H9 (cell line): ENCODE results near the gene C2orf66. TPM values are rescaled to one million over a fixed set of nuclear protein-coding genes. Genes with fewer than 3 reads are reported as not detected.

ENCODE experiments used
- DNase-seq: peaks from one replicate; pipeline ENCODE4 v3.0.0-alpha.2; 2017
- H2AFZ ChIP-seq: one replicate; pipeline ENCODE4 v1.6.1; 2013; ENCODE audit warnings: mild to moderate bottlenecking, low read length, control low read depth, moderate library complexity
- H2AK5ac ChIP-seq: 2 replicates; pipeline ENCODE4 v1.6.1; 2013; ENCODE audit warnings: low read length, control low read depth, mixed read lengths; ENCODE audit not compliant: insufficient read length
- H2BK120ac ChIP-seq: one replicate; pipeline ENCODE4 v1.6.1; 2013; ENCODE audit warnings: low read depth, mild to moderate bottlenecking, low read length, control low read depth, inconsistent platforms; ENCODE audit not compliant: poor library complexity, severe bottlenecking
- H2BK12ac ChIP-seq: 2 replicates; pipeline ENCODE4 v1.6.1; 2013; ENCODE audit warnings: low read length, control low read depth, mixed read lengths, low read depth; ENCODE audit not compliant: insufficient read length
- H2BK15ac ChIP-seq: 2 replicates; pipeline ENCODE4 v1.6.1; 2013; ENCODE audit warnings: low read depth, low read length, control low read depth
- H2BK20ac ChIP-seq: one replicate; pipeline ENCODE4 v1.6.1; 2013; ENCODE audit warnings: low read depth, mild to moderate bottlenecking, low read length, control low read depth, inconsistent platforms; ENCODE audit not compliant: poor library complexity, severe bottlenecking
- H2BK5ac ChIP-seq: 2 replicates; pipeline ENCODE4 v1.6.1; 2013; ENCODE audit warnings: low read length, control low read depth, mixed read lengths; ENCODE audit not compliant: insufficient read length
- H3K14ac ChIP-seq: 2 replicates; pipeline ENCODE4 v1.6.1; 2013; ENCODE audit warnings: low read length, control low read depth; ENCODE audit not compliant: insufficient read depth
- H3K18ac ChIP-seq: 2 replicates; pipeline ENCODE4 v1.6.1; 2013; ENCODE audit warnings: low read depth, mild to moderate bottlenecking, mixed read lengths, low read length, control low read depth; ENCODE audit not compliant: insufficient read length
- H3K23ac ChIP-seq: 2 replicates; pipeline ENCODE4 v1.6.1; 2013; ENCODE audit warnings: low read length, control low read depth, mixed read lengths, low read depth; ENCODE audit not compliant: insufficient read length
- H3K23me2 ChIP-seq: 2 replicates; pipeline ENCODE4 v1.6.1; 2013; ENCODE audit warnings: low read depth, mild to moderate bottlenecking, mixed read lengths, low read length, control low read depth; ENCODE audit not compliant: insufficient read length, poor library complexity, severe bottlenecking
- H3K27ac ChIP-seq: 2 replicates; pipeline ENCODE4 v1.5.1; 2013; ENCODE audit warnings: low read length, control low read depth, mixed read lengths, low read depth; ENCODE audit not compliant: insufficient read length
- H3K27me3 ChIP-seq: 2 replicates; pipeline ENCODE4 v1.6.1; 2013; ENCODE audit warnings: low read length, control low read depth, inconsistent platforms; ENCODE audit not compliant: insufficient read depth
- H3K4ac ChIP-seq: 2 replicates; pipeline ENCODE4 v1.6.1; 2013; ENCODE audit warnings: low read depth, mild to moderate bottlenecking, control low read depth, inconsistent platforms, low read length, moderate library complexity
- H3K4me1 ChIP-seq: 2 replicates; pipeline ENCODE4 v1.6.1; 2013; ENCODE audit warnings: low read length, control low read depth, inconsistent platforms; ENCODE audit not compliant: insufficient read depth
- H3K4me2 ChIP-seq: 2 replicates; pipeline ENCODE4 v1.6.1; 2013; ENCODE audit warnings: low read length, control low read depth, mixed read lengths; ENCODE audit not compliant: insufficient read length, insufficient read depth
- H3K56ac ChIP-seq: 2 replicates; pipeline ENCODE4 v1.6.1; 2013; ENCODE audit warnings: low read depth, mild to moderate bottlenecking, mixed read lengths, low read length, control low read depth; ENCODE audit not compliant: insufficient read length
- H3K79me1 ChIP-seq: 2 replicates; pipeline ENCODE4 v1.6.1; 2013; ENCODE audit warnings: low read depth, mild to moderate bottlenecking, moderate library complexity, low read length, control low read depth, inconsistent platforms; ENCODE audit not compliant: insufficient read depth, poor library complexity, severe bottlenecking
- H3K79me2 ChIP-seq: 2 replicates; pipeline ENCODE4 v1.6.1; 2013; ENCODE audit warnings: low read length, control low read depth, inconsistent platforms; ENCODE audit not compliant: insufficient read depth
- H3K9ac ChIP-seq: 2 replicates; pipeline ENCODE4 v1.6.1; 2013; ENCODE audit warnings: low read length, control low read depth, mixed read lengths; ENCODE audit not compliant: insufficient read length; ENCODE audit errors: extremely low read depth
- H3K9me3 ChIP-seq: one replicate; pipeline ENCODE4 v1.6.1; 2013; ENCODE audit warnings: low read depth, low read length, inconsistent platforms; ENCODE audit not compliant: control insufficient read depth
- H3T11ph ChIP-seq: one replicate; pipeline ENCODE4 v1.6.1; 2013; ENCODE audit warnings: mild to moderate bottlenecking, low read length, control low read depth, inconsistent platforms
- H4K20me1 ChIP-seq: one replicate; pipeline ENCODE4 v1.6.1; 2013; ENCODE audit not compliant: control insufficient read depth, insufficient read length, insufficient read depth
- H4K5ac ChIP-seq: 2 replicates; pipeline ENCODE4 v1.6.1; 2013; ENCODE audit warnings: low read depth, mild to moderate bottlenecking, mixed read lengths, low read length, control low read depth; ENCODE audit not compliant: insufficient read length
- H4K8ac ChIP-seq: replicated peaks from 2 replicates; pipeline ENCODE4 v1.6.1; 2013; ENCODE audit warnings: low read length, control low read depth, mixed read lengths, low read depth; ENCODE audit not compliant: insufficient read length
- H4K91ac ChIP-seq: 2 replicates; pipeline ENCODE4 v1.6.1; 2013; ENCODE audit warnings: low read depth, mild to moderate bottlenecking, moderate library complexity, mixed read lengths, low read length, control low read depth; ENCODE audit not compliant: insufficient read length
- H3K27ac Mint-ChIP-seq, 3 experiments: 2 replicates in 2 of 3; 3 replicates in 1 of 3; pipeline ENCODE4 v1.8.0; 2020 to 2021; ENCODE audit warnings: mixed read lengths in 3 of 3, mild to moderate bottlenecking in 1 of 3, moderate library complexity in 1 of 3
- H3K27me3 Mint-ChIP-seq: 2 replicates; pipeline ENCODE4 v1.8.0; 2021; ENCODE audit warnings: low read depth, mild to moderate bottlenecking, moderate library complexity, mixed read lengths
- H3K36me3 Mint-ChIP-seq, 3 experiments: 2 replicates in 2 of 3; 3 replicates in 1 of 3; pipeline ENCODE4 v1.8.0; 2020 to 2021; ENCODE audit warnings: low read depth in 3 of 3, mixed read lengths in 3 of 3; ENCODE audit not compliant: insufficient read depth in 1 of 3
- H3K4me1 Mint-ChIP-seq, 2 experiments: 2 replicates each; pipeline ENCODE4 v1.8.0; 2020; ENCODE audit warnings: mixed read lengths in 2 of 2
- H3K4me3 Mint-ChIP-seq, 2 experiments: 2 replicates in 1 of 2; 3 replicates in 1 of 2; pipeline ENCODE4 v1.8.0; 2020 to 2021; ENCODE audit warnings: mild to moderate bottlenecking in 2 of 2, mixed read lengths in 2 of 2, moderate library complexity in 1 of 2
- H3K9me3 Mint-ChIP-seq, 2 experiments: 2 replicates in 1 of 2; 3 replicates in 1 of 2; pipeline ENCODE4 v1.8.0; 2020; ENCODE audit warnings: mild to moderate bottlenecking in 2 of 2, mixed read lengths in 2 of 2, moderate library complexity in 1 of 2
- CTCF ChIP-seq: fragments of 200-600 bp; sonication (generic); conservative IDR thresholded peaks from 3 replicates; pipeline ENCODE4 v1.8.0; 2021; ENCODE audit warnings: antibody characterized with exemption, mild to moderate bottlenecking
- WGBS: extraction: QIAGEN DNeasy Blood & Tissue Kit; methylation state at CpG from one replicate; pipeline ENCODE4 v1.1.7; 2013; ENCODE audit warnings: missing lambda C conversion rate, low lambda C conversion rate, mixed read lengths; ENCODE audit not compliant: insufficient read length; ENCODE audit errors: extremely low coverage; 5-methylcytosine and 5-hydroxymethylcytosine counted together
- total RNA-seq: library from RNA; stranded (reverse); gene quantifications from 2 replicates; pipeline ENCODE4 v1.2.1, GENCODE V29; 2021

The C2orf66 gene
- total RNA-seq, 1 experiment from 2014 or later, result not detected

GRCh38 chr2:196804381-196804780 is 4.8 kb downstream of the C2orf66 start:
- Histone ChIP-seq H3K9me3 (no peaks in the 10 kb centered on the region), H2BK120ac (no peak overlapping the region), H3K14ac (no peak overlapping the region), H3K4ac (no peak overlapping the region), H3K27me3 (no peaks in the 10 kb centered on the region), H2BK15ac (no peak overlapping the region), H2BK5ac (no peak overlapping the region), H4K5ac (no peak overlapping the region), H2BK20ac (no peak overlapping the region), H4K8ac (no peak overlapping the region), H3K79me1 (no peaks in the 10 kb centered on the region), H3K23ac (no peak overlapping the region), H3T11ph (no peak overlapping the region), H3K4me2 (no peak overlapping the region), H3K18ac (no peak overlapping the region), H2BK12ac (no peak overlapping the region), H4K20me1 (no peaks in the 10 kb centered on the region), H2AK5ac (no peak overlapping the region), H3K79me2 (no peaks in the 10 kb centered on the region), H3K56ac (no peak overlapping the region), H3K9ac (no peak overlapping the region), H3K27ac (no peak overlapping the region), H2AFZ (no peak overlapping the region), H3K4me1 (no peaks in the 10 kb centered on the region), H3K23me2 (no peaks in the 10 kb centered on the region), H4K91ac (no peak overlapping the region)
- H3K4me3 Mint-ChIP-seq, result no peak overlapping the region
- no CpG with 5 or more reads among the region's 1 CpG for WGBS
- DNase-seq, result no peak
- H3K9me3 Mint-ChIP-seq, result peaks cover 0 to 3% of the 10 kb centered on the region in 2 experiments; a peak in 1 of 5 replicates
- TF ChIP-seq CTCF, result no peak
- H3K27ac Mint-ChIP-seq, result no peak overlapping the region
- peaks cover 29% of the 10 kb centered on the region for H3K27me3 Mint-ChIP-seq
- peaks cover 0 to 3% (median 1%) of the 10 kb centered on the region in 3 experiments; a peak in 1 of 7 replicates for H3K36me3 Mint-ChIP-seq
- no peaks in the 10 kb centered on the region for H3K4me1 Mint-ChIP-seq
